Tibial nerve (tissue), 4 donors: Measurements from ENCODE around the gene CEP112. TPM values are rescaled to one million over a fixed set of nuclear protein-coding genes. Genes with fewer than 3 reads are reported as not detected.

Source experiments
- DNase-seq, 2 donors: peaks; one replicate each; pipeline ENCODE4 v3.0.0-alpha.2; 2019; ENCODE audit warnings: low spot score in 2 of 2
- H3K27ac ChIP-seq, 4 donors: fragments of 200-600 bp; sonication (generic) in 3 of 4; one replicate each; pipeline ENCODE4 v1.5.1; 2017 to 2019; ENCODE audit warnings: mild to moderate bottlenecking in 1 of 4
- H3K27me3 ChIP-seq, 2 donors: fragments of 200-600 bp; sonication (generic) in 1 of 2; one replicate each; pipeline versions ENCODE4 v1.5.1 to v1.6.0; 2017 to 2019
- H3K36me3 ChIP-seq, 3 donors: fragments of 200-600 bp; sonication (generic); one replicate each; pipeline ENCODE4 v1.5.1; 2018 to 2019
- H3K4me1 ChIP-seq, 4 donors: fragments of 200-600 bp; sonication (generic) in 3 of 4; one replicate each; pipeline ENCODE4 v1.5.1; 2017 to 2019
- H3K4me3 ChIP-seq, 4 donors: fragments of 200-600 bp; sonication (generic) in 3 of 4; one replicate each; pipeline ENCODE4 v1.5.1; 2017 to 2019; ENCODE audit warnings: mild to moderate bottlenecking in 1 of 4, moderate library complexity in 1 of 4
- H3K9me3 ChIP-seq, 4 donors: fragments of 200-600 bp; sonication (generic) in 3 of 4; one replicate each; pipeline ENCODE4 v1.5.1; 2017 to 2019
- CTCF ChIP-seq, 5 experiments: fragments of 200-600 bp in 3 of 5; fragments of 450-650 bp in 2 of 5; sonication (generic) in 3 of 5; IDR thresholded peaks; one replicate each; pipeline ENCODE4 v1.5.1; 2016 to 2019; ENCODE audit warnings: antibody characterized with exemption in 5 of 5, mild to moderate bottlenecking in 3 of 5, moderate library complexity in 2 of 5
- EP300 ChIP-seq, 2 donors: sonication (generic); formaldehyde crosslinking; IDR thresholded peaks; one replicate each; pipeline ENCODE4 v1.6.1; 2017; ENCODE audit warnings: antibody characterized with exemption in 2 of 2, mild to moderate bottlenecking in 1 of 2
- POLR2A ChIP-seq, 2 donors: fragments of 450-650 bp; IDR thresholded peaks; one replicate each; pipeline ENCODE4 v1.6.1; 2017; ENCODE audit warnings: antibody characterized with exemption in 2 of 2, mild to moderate bottlenecking in 2 of 2, moderate library complexity in 2 of 2
- WGBS, 2 donors: methylation state at CpG; one replicate each; pipeline ENCODE4 v1.1.5; 2018; 5-methylcytosine and 5-hydroxymethylcytosine counted together
- total RNA-seq, 4 donors: library from RNA; depleted of rRNA; stranded (reverse); fragments of >200 nt; gene quantifications; one replicate each; pipeline ENCODE4 v1.1.0, GENCODE V29; 2016

CEP112 gene
- total RNA-seq, 4 donors from 2014 or later = 26.0 to 46.8 (median 34.2) TPM

- Histone ChIP-seq H3K4me3 (no peak overlapping the region), H3K4me1 (no peaks in the 10 kb centered on the region), H3K27me3 (no peaks in the 10 kb centered on the region), H3K27ac (no peak overlapping the region), H3K9me3 (no peaks in the 10 kb centered on the region), H3K36me3 (no peaks in the 10 kb centered on the region)
- no peak for TF ChIP-seq EP300 (IDR thresholded peaks at IDR 0.05)
- no peak for TF ChIP-seq POLR2A (IDR thresholded peaks at IDR 0.05)
- no peak for TF ChIP-seq CTCF (IDR thresholded peaks at IDR 0.05)
- 68 to 71% methylated on average over 1 of the region's 1 CpG for WGBS, 2 donors
- DNase-seq = no peak
These were observed 213.1 kb downstream of the CEP112 start for GRCh38 chr17:65978871-65979270.

- H3K4me3 ChIP-seq = no peak overlapping the region
- WGBS, 2 donors = 76 to 85% methylated on average over 10 of the region's 10 CpGs
These were observed 214.9 kb downstream of the CEP112 start for GRCh38 chr17:65977041-65977440.

GRCh38 chr17:65975878-65976277 is 216.1 kb downstream of the CEP112 start:
- 71 to 80% methylated on average over 9 of the region's 9 CpGs for WGBS, 2 donors
- Histone ChIP-seq H3K27me3 (no peaks in the 10 kb centered on the region), H3K36me3 (no peaks in the 10 kb centered on the region)

More at GRCh38 chr17:65977041-65977440, 214.9 kb downstream of the CEP112 start:
- H3K36me3 ChIP-seq = no peaks in the 10 kb centered on the region
- DNase-seq = no peak
- no peak overlapping the region for H3K27ac ChIP-seq
- TF ChIP-seq CTCF (IDR thresholded peaks at IDR 0.05) (no peak), EP300 (IDR thresholded peaks at IDR 0.05) (no peak), POLR2A (IDR thresholded peaks at IDR 0.05) (no peak)
- H3K9me3 ChIP-seq = no peaks in the 10 kb centered on the region
- H3K27me3 ChIP-seq = no peaks in the 10 kb centered on the region
- H3K4me1 ChIP-seq = no peaks in the 10 kb centered on the region

GRCh38 chr17:65973237-65973636 is 218.7 kb downstream of the CEP112 start:
- TF ChIP-seq EP300 (IDR thresholded peaks at IDR 0.05) = no peak
- no peak for TF ChIP-seq CTCF (IDR thresholded peaks at IDR 0.05)
- no peak for TF ChIP-seq POLR2A (IDR thresholded peaks at IDR 0.05)
- no peak for DNase-seq
- H3K4me1 ChIP-seq = no peaks in the 10 kb centered on the region
- no peaks in the 10 kb centered on the region for H3K27me3 ChIP-seq
- H3K27ac ChIP-seq = no peak overlapping the region
- no peaks in the 10 kb centered on the region for H3K36me3 ChIP-seq
- H3K4me3 ChIP-seq = no peak overlapping the region
- 0 to 45% methylated on average over 1 of the region's 1 CpG for WGBS, 2 donors
- no peaks in the 10 kb centered on the region for H3K9me3 ChIP-seq

More at GRCh38 chr17:65975878-65976277, 216.1 kb downstream of the CEP112 start:
- no peaks in the 10 kb centered on the region for H3K4me1 ChIP-seq
- H3K4me3 ChIP-seq = no peak overlapping the region
- peak in 1 of 2 donors; percentile 21 for DNase-seq
- no peak overlapping the region for H3K27ac ChIP-seq
- TF ChIP-seq CTCF (IDR thresholded peaks at IDR 0.05) (no peak), POLR2A (IDR thresholded peaks at IDR 0.05) (no peak), EP300 (IDR thresholded peaks at IDR 0.05) (no peak)
- H3K9me3 ChIP-seq = no peaks in the 10 kb centered on the region

GRCh38 chr17:65967372-65967771 is 224.6 kb downstream of the CEP112 start:
- H3K27me3 ChIP-seq = no peaks in the 10 kb centered on the region
- no peaks in the 10 kb centered on the region for H3K4me1 ChIP-seq
- DNase-seq = no peak
- no peak overlapping the region for H3K27ac ChIP-seq
- H3K36me3 ChIP-seq = no peaks in the 10 kb centered on the region
- no peak for TF ChIP-seq EP300 (IDR thresholded peaks at IDR 0.05)
- TF ChIP-seq POLR2A (IDR thresholded peaks at IDR 0.05) = no peak
- no peak for TF ChIP-seq CTCF (IDR thresholded peaks at IDR 0.05)
- H3K4me3 ChIP-seq = no peak overlapping the region
- H3K9me3 ChIP-seq = no peaks in the 10 kb centered on the region
- 96% methylated on average over 2 of the region's 2 CpGs for WGBS, 2 donors
